ENCODE results near the gene MT1M. TPM values are rescaled to one million over a fixed set of nuclear protein-coding genes. Genes with fewer than 3 reads are reported as not detected.

MT1M gene
- total RNA-seq, 2 donors from 2014 or later: 23.2 to 53.6 TPM

DNA sequence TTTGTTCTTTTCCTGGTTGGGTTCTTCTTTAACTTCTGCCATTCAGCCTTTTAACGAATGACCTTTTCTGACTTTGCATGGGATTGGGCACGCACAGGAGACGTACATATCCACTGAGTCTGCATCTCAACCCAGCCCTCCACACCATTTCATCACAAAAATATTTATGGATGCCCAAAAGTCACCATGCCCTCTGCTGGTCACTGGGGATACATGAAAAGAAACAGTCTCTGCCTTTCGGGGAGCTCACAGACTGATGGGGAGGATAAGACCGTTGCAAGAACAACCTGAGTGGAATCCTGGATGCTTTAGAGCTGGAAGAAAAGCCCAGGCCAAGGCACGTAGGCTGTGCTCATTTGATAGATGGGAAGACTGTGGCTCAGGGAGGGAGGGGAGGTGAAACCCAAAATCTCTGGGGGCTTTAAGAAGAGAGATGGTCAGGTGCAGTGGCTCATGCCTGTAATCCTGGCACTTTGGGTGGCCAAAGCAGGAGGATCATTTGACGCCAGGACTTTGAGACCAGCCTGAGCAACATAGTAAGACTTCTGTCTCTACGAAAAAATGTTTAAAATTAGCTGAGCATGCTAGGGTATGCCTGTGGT lies 32.0 kb upstream of the MT1M start:
- Histone ChIP-seq H3K27ac (no peak overlapping the region), H3K4me3 (no peak overlapping the region), H3K4me1 (ENCODE audit: control insufficient read depth in 1 of 2, low read depth in 2 of 2) (no peaks in the 10 kb centered on the region), H3K36me3 (no peaks in the 10 kb centered on the region), H3K9me3 (no peaks in the 10 kb centered on the region), H3K27me3 (replicated peaks; ENCODE audit: insufficient read depth) (no peaks in the 10 kb centered on the region)
- TF ChIP-seq, protein P1, sequence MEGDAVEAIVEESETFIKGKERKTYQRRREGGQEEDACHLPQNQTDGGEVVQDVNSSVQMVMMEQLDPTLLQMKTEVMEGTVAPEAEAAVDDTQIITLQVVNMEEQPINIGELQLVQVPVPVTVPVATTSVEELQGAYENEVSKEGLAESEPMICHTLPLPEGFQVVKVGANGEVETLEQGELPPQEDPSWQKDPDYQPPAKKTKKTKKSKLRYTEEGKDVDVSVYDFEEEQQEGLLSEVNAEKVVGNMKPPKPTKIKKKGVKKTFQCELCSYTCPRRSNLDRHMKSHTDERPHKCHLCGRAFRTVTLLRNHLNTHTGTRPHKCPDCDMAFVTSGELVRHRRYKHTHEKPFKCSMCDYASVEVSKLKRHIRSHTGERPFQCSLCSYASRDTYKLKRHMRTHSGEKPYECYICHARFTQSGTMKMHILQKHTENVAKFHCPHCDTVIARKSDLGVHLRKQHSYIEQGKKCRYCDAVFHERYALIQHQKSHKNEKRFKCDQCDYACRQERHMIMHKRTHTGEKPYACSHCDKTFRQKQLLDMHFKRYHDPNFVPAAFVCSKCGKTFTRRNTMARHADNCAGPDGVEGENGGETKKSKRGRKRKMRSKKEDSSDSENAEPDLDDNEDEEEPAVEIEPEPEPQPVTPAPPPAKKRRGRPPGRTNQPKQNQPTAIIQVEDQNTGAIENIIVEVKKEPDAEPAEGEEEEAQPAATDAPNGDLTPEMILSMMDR (IDR thresholded peaks at IDR 0.05): peak; percentile 59
- no peak for DNase-seq (ENCODE audit: low spot score)
- ATAC-seq (ENCODE audit: insufficient number of reproducible peaks, low FRiP score, low read depth): no peak

DNA sequence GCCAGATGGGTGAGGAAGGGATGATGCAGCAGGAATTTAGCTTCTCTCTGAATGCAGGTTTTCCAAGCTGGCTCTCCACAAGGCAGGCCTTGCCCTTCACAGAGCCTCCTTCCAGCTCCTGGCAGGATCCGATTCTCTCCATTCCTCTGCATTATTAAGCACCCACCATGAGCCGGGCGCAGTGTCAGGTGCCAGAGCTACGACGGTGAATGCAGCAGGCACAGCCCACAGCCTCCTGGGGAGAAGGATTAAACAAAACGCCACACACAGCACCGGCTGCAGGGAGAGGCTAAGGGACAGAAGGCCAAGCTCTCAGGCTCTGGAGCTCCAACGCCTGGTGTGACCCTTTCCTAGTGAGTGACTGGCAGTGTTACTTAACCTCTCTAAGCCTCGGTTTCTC lies 31.1 kb upstream of the MT1M start:
- H3K36me3 ChIP-seq: no peaks in the 10 kb centered on the region
- no peaks in the 10 kb centered on the region for H3K9me3 ChIP-seq
- no peak for DNase-seq (ENCODE audit: low spot score)
- ATAC-seq (ENCODE audit: insufficient number of reproducible peaks, low FRiP score, low read depth): no peak
- no peak overlapping the region for H3K4me3 ChIP-seq
- TF ChIP-seq, protein P1 (IDR thresholded peaks at IDR 0.05): no peak
- no peak overlapping the region for H3K27ac ChIP-seq
- H3K27me3 ChIP-seq (replicated peaks; ENCODE audit: insufficient read depth): no peaks in the 10 kb centered on the region
- H3K4me1 ChIP-seq (ENCODE audit: control insufficient read depth in 1 of 2, low read depth in 2 of 2): peaks cover 0 to 3% of the 10 kb centered on the region in 2 donors

DNA sequence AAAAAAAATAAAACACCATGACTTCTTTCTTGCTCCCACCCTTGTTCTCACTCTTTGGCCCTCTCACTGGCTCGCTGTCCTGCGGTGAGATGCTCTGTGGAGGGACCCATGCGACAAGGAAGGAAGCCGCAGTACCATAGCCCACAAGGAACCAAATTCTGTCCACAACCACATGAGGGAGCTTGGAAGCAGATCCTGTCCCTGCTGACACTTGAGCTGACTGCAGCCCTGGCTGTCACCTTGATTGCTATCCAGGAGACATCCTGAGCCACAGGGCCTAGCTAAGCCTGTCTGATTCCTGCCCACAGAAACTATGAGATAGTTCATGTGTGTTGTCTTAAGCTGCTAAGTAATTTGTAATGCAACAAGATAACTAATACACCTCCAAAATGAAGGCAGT lies 28.9 kb upstream of the MT1M start:
- TF ChIP-seq, protein P1 (IDR thresholded peaks at IDR 0.05): peak; percentile 46
- no peaks in the 10 kb centered on the region for H3K36me3 ChIP-seq
- no peak for DNase-seq (ENCODE audit: low spot score)
- H3K4me3 ChIP-seq: no peak overlapping the region
- no peak for ATAC-seq (ENCODE audit: insufficient number of reproducible peaks, low FRiP score, low read depth)
- no peak overlapping the region for H3K27ac ChIP-seq
- peaks cover 14 to 21% of the 10 kb centered on the region in 2 donors for H3K4me1 ChIP-seq (ENCODE audit: control insufficient read depth in 1 of 2, low read depth in 2 of 2)
- H3K9me3 ChIP-seq: no peaks in the 10 kb centered on the region
- H3K27me3 ChIP-seq (replicated peaks; ENCODE audit: insufficient read depth): no peaks in the 10 kb centered on the region

DNA sequence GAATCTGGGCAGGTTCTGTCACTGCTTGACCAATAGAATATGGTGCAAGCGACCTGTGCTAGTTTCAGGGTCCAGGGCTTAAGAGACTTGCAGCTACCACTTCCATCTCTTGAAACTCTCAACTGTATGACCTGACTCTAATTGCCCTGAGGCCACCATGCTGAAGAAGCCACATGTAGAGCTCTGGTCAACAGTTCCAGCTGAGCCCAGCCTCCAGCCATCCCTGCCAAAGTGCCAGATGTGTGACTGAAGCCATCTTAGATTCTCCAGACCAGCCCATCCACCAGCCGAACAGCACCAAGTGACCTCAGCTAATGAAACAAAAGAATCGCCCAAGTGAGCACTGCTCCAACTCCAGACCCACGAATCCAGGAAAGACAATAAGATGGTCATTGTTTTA lies 27.5 kb upstream of the MT1M start:
- Histone ChIP-seq H3K27me3 (replicated peaks; ENCODE audit: insufficient read depth) (no peaks in the 10 kb centered on the region), H3K9me3 (no peaks in the 10 kb centered on the region), H3K4me3 (no peak overlapping the region), H3K27ac (peak overlapping the region in 1 of 2 donors; percentile 93), H3K36me3 (no peaks in the 10 kb centered on the region), H3K4me1 (ENCODE audit: control insufficient read depth in 1 of 2, low read depth in 2 of 2) (peaks cover 15 to 22% of the 10 kb centered on the region in 2 donors)
- DNase-seq (ENCODE audit: low spot score): no peak
- ATAC-seq (ENCODE audit: insufficient number of reproducible peaks, low FRiP score, low read depth): no peak
- TF ChIP-seq, protein P1 (IDR thresholded peaks at IDR 0.05): no peak

DNA sequence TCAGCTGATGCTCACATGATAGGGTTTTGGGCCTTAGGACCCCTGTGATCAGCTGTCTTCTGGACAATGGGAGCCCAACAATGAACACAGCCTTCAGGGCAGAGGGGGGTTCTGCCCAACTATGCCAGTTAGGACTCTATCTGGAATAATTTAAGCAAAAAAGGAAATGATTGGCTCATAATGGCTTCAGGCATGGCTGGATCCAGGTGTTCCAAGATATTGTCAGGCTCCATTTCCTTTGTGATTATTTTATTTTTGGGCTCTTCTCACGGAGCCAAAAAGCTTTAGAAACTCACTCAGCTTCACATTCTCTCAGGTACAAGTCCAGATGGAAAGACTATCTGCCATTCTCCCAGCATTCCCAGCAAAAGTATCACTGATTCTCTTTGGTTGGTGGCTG lies 27.0 kb upstream of the MT1M start:
- no peaks in the 10 kb centered on the region for H3K36me3 ChIP-seq
- H3K27ac ChIP-seq: peak overlapping the region; percentile 92 to 93
- no peak for DNase-seq (ENCODE audit: low spot score)
- ATAC-seq (ENCODE audit: insufficient number of reproducible peaks, low FRiP score, low read depth): no peak
- no peak overlapping the region for H3K4me3 ChIP-seq
- H3K27me3 ChIP-seq (replicated peaks; ENCODE audit: insufficient read depth): no peaks in the 10 kb centered on the region
- H3K4me1 ChIP-seq (ENCODE audit: control insufficient read depth in 1 of 2, low read depth in 2 of 2): peaks cover 21 to 27% of the 10 kb centered on the region in 2 donors
- H3K9me3 ChIP-seq: no peaks in the 10 kb centered on the region
- TF ChIP-seq, protein P1 (IDR thresholded peaks at IDR 0.05): no peak
